DND-41 (cell line): ENCODE data around the gene LAMC3.

Source experiments
- ATAC-seq: fragments of 200-7000 bp; cut with Tn5 transposase; 3 replicates; pipeline ENCODE4 v1.9.1; 2021; ENCODE audit warnings: low read depth; ENCODE audit not compliant: insufficient read depth
- DNase-seq: peaks from one replicate; pipeline ENCODE4 v3.0.0-alpha.2; 2020
- H2AFZ ChIP-seq: 2 replicates; pipeline ENCODE4 v1.6.0; 2012; ENCODE audit warnings: low read depth, low read length
- H3K27ac ChIP-seq: 2 replicates; pipeline ENCODE4 v1.5.1; 2012; ENCODE audit warnings: low read length, inconsistent platforms
- H3K27me3 ChIP-seq: fragments of 200-600 bp; sonication (generic); 2 replicates; pipeline ENCODE4 v1.6.0; 2012; ENCODE audit warnings: low read length, mild to moderate bottlenecking, inconsistent platforms; ENCODE audit not compliant: insufficient read depth, poor library complexity
- H3K36me3 ChIP-seq: 2 replicates; pipeline ENCODE4 v1.5.1; 2012; ENCODE audit warnings: low read length, inconsistent platforms; ENCODE audit not compliant: insufficient read depth
- H3K4me1 ChIP-seq: 2 replicates; pipeline ENCODE4 v1.5.1; 2012; ENCODE audit warnings: mild to moderate bottlenecking, low read length; ENCODE audit not compliant: insufficient read depth
- H3K4me2 ChIP-seq: 2 replicates; pipeline ENCODE4 v1.6.0; 2012; ENCODE audit warnings: mild to moderate bottlenecking, moderate library complexity, low read length, inconsistent platforms; ENCODE audit not compliant: insufficient read depth
- H3K4me3 ChIP-seq, 2 experiments: fragments of 200-600 bp in 1 of 2; shearing (Covaris generic) in 1 of 2; 2 replicates each; pipeline ENCODE4 v1.5.1; 2012 to 2016; ENCODE audit warnings: inconsistent platforms in 2 of 2, low read length in 2 of 2, mild to moderate bottlenecking in 2 of 2, low read depth in 1 of 2, moderate library complexity in 1 of 2
- H3K79me2 ChIP-seq: 2 replicates; pipeline ENCODE4 v1.6.0; 2012; ENCODE audit warnings: low read length, inconsistent platforms; ENCODE audit not compliant: insufficient read depth
- H3K9ac ChIP-seq: 2 replicates; pipeline ENCODE4 v1.6.0; 2012; ENCODE audit warnings: low read depth, mild to moderate bottlenecking, inconsistent platforms, low read length, moderate library complexity
- H3K9me3 ChIP-seq: 2 replicates; pipeline ENCODE4 v1.5.1; 2012; ENCODE audit warnings: low read length, moderate library complexity, mild to moderate bottlenecking, inconsistent platforms; ENCODE audit not compliant: insufficient read depth, severe bottlenecking
- H4K20me1 ChIP-seq: 2 replicates; pipeline ENCODE4 v1.6.0; 2012; ENCODE audit warnings: low read length; ENCODE audit not compliant: insufficient read depth
- CTCF ChIP-seq: IDR thresholded peaks from 2 replicates; pipeline ENCODE4 v1.5.1; 2012; ENCODE audit warnings: borderline replicate concordance, low read length, moderate library complexity, mild to moderate bottlenecking; ENCODE audit not compliant: poor library complexity, severe bottlenecking; ENCODE audit errors: extremely low read depth
- EZH2 ChIP-seq: IDR thresholded peaks from 3 replicates; pipeline ENCODE4 v1.6.1; 2012; ENCODE audit warnings: borderline replicate concordance, low read depth, mild to moderate bottlenecking, moderate library complexity, low read length, inconsistent platforms; ENCODE audit not compliant: severe bottlenecking

Gene LAMC3

GRCh38 chr9:130971294-130971849, 37.6 kb upstream of the LAMC3 start:
- no peak for ATAC-seq
- Histone ChIP-seq H3K36me3 (no peaks in the 10 kb centered on the region), H3K9me3 (no peaks in the 10 kb centered on the region), H2AFZ (no peak overlapping the region), H3K27ac (no peak overlapping the region), H4K20me1 (no peaks in the 10 kb centered on the region), H3K79me2 (no peaks in the 10 kb centered on the region), H3K9ac (no peak overlapping the region), H3K4me1 (no peaks in the 10 kb centered on the region), H3K27me3 (no peaks in the 10 kb centered on the region), H3K4me3 (no peak overlapping the region), H3K4me2 (no peak overlapping the region)
- no peak for TF ChIP-seq EZH2
- TF ChIP-seq CTCF, result no peak
- DNase-seq, result no peak

- Histone ChIP-seq H3K4me2 (no peak overlapping the region), H4K20me1 (no peaks in the 10 kb centered on the region), H3K9me3 (no peaks in the 10 kb centered on the region), H3K9ac (no peak overlapping the region), H2AFZ (no peak overlapping the region), H3K4me3 (no peak overlapping the region), H3K27ac (no peak overlapping the region), H3K36me3 (no peaks in the 10 kb centered on the region), H3K4me1 (no peaks in the 10 kb centered on the region), H3K79me2 (no peaks in the 10 kb centered on the region), H3K27me3 (no peaks in the 10 kb centered on the region)
- no peak for TF ChIP-seq CTCF
- no peak for TF ChIP-seq EZH2
- ATAC-seq (no peak), DNase-seq (no peak)
Observed at GRCh38 chr9:130972277-130972956, 36.6 kb upstream of the LAMC3 start.

GRCh38 chr9:130972957-130973685, 35.9 kb upstream of the LAMC3 start:
- ATAC-seq (no peak), DNase-seq (no peak)
- no peak overlapping the region for H3K4me3 ChIP-seq
- H3K79me2 ChIP-seq, result no peaks in the 10 kb centered on the region
- H3K36me3 ChIP-seq, result no peaks in the 10 kb centered on the region
- TF ChIP-seq EZH2 (no peak), CTCF (no peak)
- no peaks in the 10 kb centered on the region for H3K4me1 ChIP-seq
- no peaks in the 10 kb centered on the region for H3K27me3 ChIP-seq
- no peak overlapping the region for H2AFZ ChIP-seq
- no peaks in the 10 kb centered on the region for H3K9me3 ChIP-seq
- no peak overlapping the region for H3K9ac ChIP-seq
- H4K20me1 ChIP-seq, result no peaks in the 10 kb centered on the region
- no peak overlapping the region for H3K27ac ChIP-seq
- no peak overlapping the region for H3K4me2 ChIP-seq
